Neural progenitor cell (in vitro differentiated cells): ENCODE results near the gene TP53INP2. TPM values are rescaled to one million over a fixed set of nuclear protein-coding genes. Genes with fewer than 3 reads are reported as not detected.

Experiments
- DNase-seq: peaks from one replicate; pipeline ENCODE4 v3.0.0-alpha.2; 2016; ENCODE audit warnings: low spot score
- H2AFZ ChIP-seq: fragments of 200-600 bp; sonication (generic); replicated peaks from 2 replicates; pipeline ENCODE4 v1.6.1; 2016; ENCODE audit warnings: antibody characterized with exemption
- H3F3A ChIP-seq: fragments of 200-600 bp; sonication (generic); 2 replicates; pipeline ENCODE4 v1.6.1; 2016; ENCODE audit warnings: antibody characterized with exemption, low read depth
- H3K27ac ChIP-seq: fragments of 200-600 bp; sonication (generic); 2 replicates; pipeline ENCODE4 v1.5.1; 2016; ENCODE audit warnings: mild to moderate bottlenecking
- H3K27me3 ChIP-seq: fragments of 200-600 bp; sonication (generic); 2 replicates; pipeline ENCODE4 v1.6.1; 2016; ENCODE audit warnings: mild to moderate bottlenecking, moderate library complexity
- H3K36me3 ChIP-seq: fragments of 200-600 bp; sonication (generic); 2 replicates; pipeline ENCODE4 v1.5.1; 2016
- H3K4me1 ChIP-seq: fragments of 200-600 bp; sonication (generic); 2 replicates; pipeline ENCODE4 v1.6.1; 2016; ENCODE audit warnings: mixed run types
- H3K4me2 ChIP-seq: fragments of 200-600 bp; sonication (generic); 2 replicates; pipeline ENCODE4 v1.6.1; 2016
- H3K4me3 ChIP-seq: fragments of 200-600 bp; sonication (generic); 2 replicates; pipeline ENCODE4 v1.5.1; 2016
- H3K79me2 ChIP-seq: fragments of 200-600 bp; sonication (generic); 2 replicates; pipeline ENCODE4 v1.6.1; 2016; ENCODE audit warnings: low read depth
- H3K9ac ChIP-seq: fragments of 200-600 bp; sonication (generic); 2 replicates; pipeline ENCODE4 v1.6.1; 2016
- H3K9me3 ChIP-seq: fragments of 200-600 bp; sonication (generic); 2 replicates; pipeline ENCODE4 v1.5.1; 2016; ENCODE audit warnings: low read depth
- H4K20me1 ChIP-seq: fragments of 200-600 bp; sonication (generic); 2 replicates; pipeline ENCODE4 v1.6.1; 2016; ENCODE audit warnings: low read depth
- H3K27ac Mint-ChIP-seq: 3 replicates; pipeline ENCODE4 v1.8.0; 2021; ENCODE audit warnings: mixed read lengths
- H3K27me3 Mint-ChIP-seq: 2 replicates; pipeline ENCODE4 v1.8.0; 2022; ENCODE audit warnings: low read depth, mild to moderate bottlenecking, inconsistent platforms, moderate library complexity, mixed read lengths; ENCODE audit not compliant: insufficient read depth
- H3K36me3 Mint-ChIP-seq: 3 replicates; pipeline ENCODE4 v1.8.0; 2021; ENCODE audit warnings: mixed read lengths
- H3K4me1 Mint-ChIP-seq: 3 replicates; pipeline ENCODE4 v1.8.0; 2021; ENCODE audit warnings: mixed read lengths
- H3K4me3 Mint-ChIP-seq: 3 replicates; pipeline ENCODE4 v1.8.0; 2021; ENCODE audit warnings: mild to moderate bottlenecking, moderate library complexity, mixed read lengths
- H3K9me3 Mint-ChIP-seq: 3 replicates; pipeline ENCODE4 v1.8.0; 2020; ENCODE audit warnings: mixed read lengths
- EZH2 ChIP-seq: fragments of 200-600 bp; sonication (generic); IDR thresholded peaks from 2 replicates; pipeline ENCODE4 v1.6.1; 2017; ENCODE audit warnings: antibody characterized with exemption, mild to moderate bottlenecking, moderate library complexity
- EZH2phosphoT487 ChIP-seq: fragments of 200-600 bp; sonication (generic); IDR thresholded peaks from 2 replicates; pipeline ENCODE4 v1.6.1; 2017; ENCODE audit warnings: antibody characterized with exemption
- total RNA-seq: library from RNA; depleted of rRNA; stranded (reverse); fragments of >200 nt; gene quantifications from 2 replicates; pipeline ENCODE4 v1.2.3, GENCODE V29; 2015; ENCODE audit warnings: low replicate concordance
- TF ChIP-seq, protein P1 (sequence below): fragments of 200-600 bp; sonication (generic); IDR thresholded peaks from 2 replicates; pipeline ENCODE4 v1.5.1; 2017; ENCODE audit warnings: antibody characterized with exemption, mild to moderate bottlenecking

Gene TP53INP2
- total RNA-seq, 1 donor from 2014 or later = 1.1 TPM

DNA sequence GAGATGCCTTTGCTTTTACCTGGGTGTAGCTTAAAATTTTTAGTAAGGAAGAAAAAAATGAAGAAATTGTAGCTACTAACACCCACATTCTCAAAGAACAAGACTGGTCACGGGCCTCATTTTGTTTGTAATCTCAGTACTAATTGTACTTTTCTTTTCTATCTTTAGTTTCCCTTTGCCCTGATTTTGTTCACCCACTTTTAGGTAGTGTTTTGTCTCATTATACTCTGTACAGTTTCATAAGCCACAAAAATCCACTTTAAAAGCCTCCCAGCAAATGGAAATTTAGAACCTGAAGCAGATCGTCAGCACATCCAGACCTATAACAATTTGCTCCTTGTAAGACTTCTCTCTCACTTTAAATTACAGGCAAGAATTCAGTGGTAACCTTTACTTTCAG lies 43.3 kb downstream of the TP53INP2 start:
- TF ChIP-seq, protein P1, sequence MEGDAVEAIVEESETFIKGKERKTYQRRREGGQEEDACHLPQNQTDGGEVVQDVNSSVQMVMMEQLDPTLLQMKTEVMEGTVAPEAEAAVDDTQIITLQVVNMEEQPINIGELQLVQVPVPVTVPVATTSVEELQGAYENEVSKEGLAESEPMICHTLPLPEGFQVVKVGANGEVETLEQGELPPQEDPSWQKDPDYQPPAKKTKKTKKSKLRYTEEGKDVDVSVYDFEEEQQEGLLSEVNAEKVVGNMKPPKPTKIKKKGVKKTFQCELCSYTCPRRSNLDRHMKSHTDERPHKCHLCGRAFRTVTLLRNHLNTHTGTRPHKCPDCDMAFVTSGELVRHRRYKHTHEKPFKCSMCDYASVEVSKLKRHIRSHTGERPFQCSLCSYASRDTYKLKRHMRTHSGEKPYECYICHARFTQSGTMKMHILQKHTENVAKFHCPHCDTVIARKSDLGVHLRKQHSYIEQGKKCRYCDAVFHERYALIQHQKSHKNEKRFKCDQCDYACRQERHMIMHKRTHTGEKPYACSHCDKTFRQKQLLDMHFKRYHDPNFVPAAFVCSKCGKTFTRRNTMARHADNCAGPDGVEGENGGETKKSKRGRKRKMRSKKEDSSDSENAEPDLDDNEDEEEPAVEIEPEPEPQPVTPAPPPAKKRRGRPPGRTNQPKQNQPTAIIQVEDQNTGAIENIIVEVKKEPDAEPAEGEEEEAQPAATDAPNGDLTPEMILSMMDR = no peak
- TF ChIP-seq EZH2 (no peak), EZH2phosphoT487 (no peak)
- Histone ChIP-seq H2AFZ (no peak overlapping the region), H3K27ac (no peak overlapping the region), H3F3A (no peaks in the 10 kb centered on the region), H3K4me3 (no peak overlapping the region), H4K20me1 (no peaks in the 10 kb centered on the region), H3K9ac (no peak overlapping the region), H3K36me3 (peaks cover 6% of the 10 kb centered on the region), H3K9me3 (no peaks in the 10 kb centered on the region), H3K4me1 (no peaks in the 10 kb centered on the region), H3K27me3 (no peaks in the 10 kb centered on the region), H3K79me2 (no peaks in the 10 kb centered on the region), H3K4me2 (no peak overlapping the region)
- Mint-ChIP-seq H3K4me3 (no peak overlapping the region), H3K36me3 (peaks cover 32% of the 10 kb centered on the region), H3K27me3 (no peaks in the 10 kb centered on the region), H3K9me3 (no peaks in the 10 kb centered on the region), H3K27ac (no peak overlapping the region), H3K4me1 (no peaks in the 10 kb centered on the region)
- DNase-seq = no peak

DNA sequence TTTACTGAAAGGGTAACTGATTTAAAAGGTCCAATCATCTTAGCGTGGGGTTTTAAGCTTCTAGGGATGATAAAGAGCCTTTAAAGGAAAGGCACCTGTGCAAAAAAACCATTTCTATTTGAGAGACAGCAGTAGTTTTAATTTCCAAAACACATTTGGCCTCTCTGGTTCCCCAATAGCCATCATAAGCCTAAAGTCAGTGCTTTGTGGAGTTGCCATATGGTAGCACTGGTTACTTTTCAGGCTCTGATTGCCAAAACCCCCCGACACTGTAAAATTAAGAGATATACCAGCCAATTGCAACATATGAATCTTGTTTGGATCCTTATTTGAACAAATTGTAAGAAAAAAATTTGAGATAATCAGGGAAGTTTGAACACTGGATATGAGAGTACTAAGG lies 44.6 kb downstream of the TP53INP2 start:
- H3K27me3 Mint-ChIP-seq = no peaks in the 10 kb centered on the region
- no peak for DNase-seq
- H3K4me2 ChIP-seq = no peak overlapping the region
- no peaks in the 10 kb centered on the region for H3K9me3 ChIP-seq
- no peaks in the 10 kb centered on the region for H3K9me3 Mint-ChIP-seq
- H3K27ac Mint-ChIP-seq = no peak overlapping the region
- H4K20me1 ChIP-seq = no peaks in the 10 kb centered on the region
- no peak overlapping the region for H3K27ac ChIP-seq
- peaks cover 25% of the 10 kb centered on the region for H3K36me3 Mint-ChIP-seq
- H3K4me1 ChIP-seq = no peaks in the 10 kb centered on the region
- H3K4me3 Mint-ChIP-seq = no peak overlapping the region
- no peaks in the 10 kb centered on the region for H3K79me2 ChIP-seq
- TF ChIP-seq, protein P1 = no peak
- TF ChIP-seq EZH2phosphoT487 (no peak), EZH2 (no peak)
- H3K27me3 ChIP-seq = no peaks in the 10 kb centered on the region
- peaks cover 2% of the 10 kb centered on the region for H3K36me3 ChIP-seq
- H3K4me3 ChIP-seq = no peak overlapping the region
- H2AFZ ChIP-seq = no peak overlapping the region
- H3F3A ChIP-seq = no peaks in the 10 kb centered on the region
- H3K4me1 Mint-ChIP-seq = no peaks in the 10 kb centered on the region
- no peak overlapping the region for H3K9ac ChIP-seq

DNA sequence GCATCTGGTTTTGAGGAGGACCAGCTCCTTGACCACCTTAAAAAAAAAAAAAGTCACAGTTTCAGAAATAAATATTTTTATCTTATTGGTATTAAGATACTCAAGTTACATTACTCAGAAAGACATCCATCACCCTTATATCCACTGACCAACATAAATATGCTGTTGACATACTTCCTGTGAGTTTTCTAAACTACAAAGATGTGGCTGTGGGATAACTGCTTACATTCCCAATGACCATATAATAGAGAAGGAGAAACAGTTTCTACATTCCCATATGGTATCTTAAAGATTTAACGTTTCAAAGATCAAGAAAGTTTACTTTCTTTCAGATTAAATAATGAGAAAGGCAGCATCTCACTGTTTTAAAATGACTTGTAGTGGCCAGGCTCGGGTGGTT lies 46.3 kb downstream of the TP53INP2 start:
- Histone ChIP-seq H3K27me3 (no peaks in the 10 kb centered on the region), H2AFZ (no peak overlapping the region), H3K4me1 (no peaks in the 10 kb centered on the region), H3F3A (no peaks in the 10 kb centered on the region), H3K4me3 (no peak overlapping the region), H3K9ac (no peak overlapping the region), H3K79me2 (no peaks in the 10 kb centered on the region), H3K9me3 (no peaks in the 10 kb centered on the region), H4K20me1 (no peaks in the 10 kb centered on the region), H3K27ac (no peak overlapping the region), H3K36me3 (no peaks in the 10 kb centered on the region), H3K4me2 (no peak overlapping the region)
- no peaks in the 10 kb centered on the region for H3K4me1 Mint-ChIP-seq
- H3K27me3 Mint-ChIP-seq = no peaks in the 10 kb centered on the region
- TF ChIP-seq EZH2 (no peak), EZH2phosphoT487 (no peak)
- TF ChIP-seq, protein P1 = no peak
- no peaks in the 10 kb centered on the region for H3K9me3 Mint-ChIP-seq
- H3K27ac Mint-ChIP-seq = no peak overlapping the region
- peaks cover 29% of the 10 kb centered on the region for H3K36me3 Mint-ChIP-seq
- no peak for DNase-seq
- H3K4me3 Mint-ChIP-seq = no peak overlapping the region
